Liver (tissue), 3 donors: Measurements from ENCODE around the gene SCAMP4.

Experiments
- FOXA1 ChIP-seq: IDR thresholded peaks from 2 replicates; pipeline ENCODE4 v1.6.1; 2016; ENCODE audit warnings: antibody characterized with exemption
- GABPA ChIP-seq, 2 donors: IDR thresholded peaks in 1 of 2; conservative IDR thresholded peaks in 1 of 2; 2 replicates each; pipeline ENCODE4 v1.6.1; 2016; ENCODE audit warnings: antibody characterized with exemption in 2 of 2, mild to moderate bottlenecking in 1 of 2, moderate library complexity in 1 of 2
- JUND ChIP-seq, 2 donors: IDR thresholded peaks; 2 replicates each; pipeline ENCODE4 v1.6.1; 2016; ENCODE audit warnings: antibody characterized with exemption in 2 of 2
- RAD21 ChIP-seq, 2 donors: IDR thresholded peaks; 2 replicates each; pipeline ENCODE4 v1.6.1; 2016; ENCODE audit warnings: antibody characterized with exemption in 2 of 2, mild to moderate bottlenecking in 2 of 2
- RXRA ChIP-seq, 2 donors: IDR thresholded peaks; 2 replicates each; pipeline ENCODE4 v1.6.1; 2017 to 2018; ENCODE audit warnings: antibody characterized with exemption in 2 of 2, mild to moderate bottlenecking in 1 of 2
- SP1 ChIP-seq: IDR thresholded peaks from 2 replicates; pipeline ENCODE4 v1.6.1; 2018; ENCODE audit warnings: antibody characterized with exemption, mild to moderate bottlenecking
- TAF1 ChIP-seq: conservative IDR thresholded peaks from 2 replicates; pipeline ENCODE4 v1.6.1; 2016; ENCODE audit warnings: antibody characterized with exemption, mild to moderate bottlenecking
- YY1 ChIP-seq: IDR thresholded peaks from 2 replicates; pipeline ENCODE4 v1.6.1; 2016; ENCODE audit warnings: antibody characterized with exemption, mild to moderate bottlenecking
- TF ChIP-seq, protein P1 (sequence below): IDR thresholded peaks from 2 replicates; pipeline ENCODE4 v1.6.1; 2016; ENCODE audit warnings: antibody characterized with exemption
- TF ChIP-seq, protein P2 (sequence below): fragments of 150-350 bp; IDR thresholded peaks from 2 replicates; pipeline ENCODE4 v1.5.1; 2017; ENCODE audit warnings: improper control_type of control experiment, low read depth, low read length; ENCODE audit not compliant: missing input control
- TF ChIP-seq, protein P3 (sequence below): IDR thresholded peaks from 2 replicates; pipeline ENCODE4 v1.6.1; 2016; ENCODE audit warnings: antibody characterized with exemption
- TF ChIP-seq, protein P4 (sequence below): IDR thresholded peaks from 2 replicates; pipeline ENCODE4 v1.6.1; 2016; ENCODE audit warnings: antibody characterized with exemption
- TF ChIP-seq, protein P5 (sequence below): IDR thresholded peaks from 2 replicates; pipeline ENCODE4 v1.6.1; 2016; ENCODE audit warnings: antibody characterized with exemption, mild to moderate bottlenecking
- donor health status: healthy.
- donor health status: healthy.

DNA sequence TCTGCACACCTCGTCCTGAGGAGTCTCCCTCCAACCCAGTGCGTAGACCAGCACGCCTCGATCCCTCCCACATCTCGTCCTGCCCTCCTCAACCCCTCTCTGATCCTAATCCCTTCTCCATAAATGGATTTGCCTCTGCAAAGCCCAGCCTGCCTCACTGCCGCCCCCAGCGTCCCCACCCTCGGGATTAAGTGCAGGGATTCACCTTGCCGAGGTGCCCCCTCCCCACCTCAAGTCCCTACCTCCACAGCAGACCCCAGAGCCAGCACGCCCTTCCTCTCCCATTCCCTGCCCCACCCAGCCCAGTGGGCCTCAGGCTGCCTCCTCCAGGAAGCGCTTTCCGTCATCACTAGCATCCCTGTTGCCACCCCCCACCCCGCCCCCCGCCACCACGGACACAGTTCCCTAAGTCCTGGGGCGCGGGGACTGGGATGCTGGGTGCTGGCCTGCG, 45.8 kb upstream of the SCAMP4 start:
- TF ChIP-seq, protein P1, sequence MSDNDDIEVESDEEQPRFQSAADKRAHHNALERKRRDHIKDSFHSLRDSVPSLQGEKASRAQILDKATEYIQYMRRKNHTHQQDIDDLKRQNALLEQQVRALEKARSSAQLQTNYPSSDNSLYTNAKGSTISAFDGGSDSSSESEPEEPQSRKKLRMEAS = no peak
- TF ChIP-seq, protein P2, sequence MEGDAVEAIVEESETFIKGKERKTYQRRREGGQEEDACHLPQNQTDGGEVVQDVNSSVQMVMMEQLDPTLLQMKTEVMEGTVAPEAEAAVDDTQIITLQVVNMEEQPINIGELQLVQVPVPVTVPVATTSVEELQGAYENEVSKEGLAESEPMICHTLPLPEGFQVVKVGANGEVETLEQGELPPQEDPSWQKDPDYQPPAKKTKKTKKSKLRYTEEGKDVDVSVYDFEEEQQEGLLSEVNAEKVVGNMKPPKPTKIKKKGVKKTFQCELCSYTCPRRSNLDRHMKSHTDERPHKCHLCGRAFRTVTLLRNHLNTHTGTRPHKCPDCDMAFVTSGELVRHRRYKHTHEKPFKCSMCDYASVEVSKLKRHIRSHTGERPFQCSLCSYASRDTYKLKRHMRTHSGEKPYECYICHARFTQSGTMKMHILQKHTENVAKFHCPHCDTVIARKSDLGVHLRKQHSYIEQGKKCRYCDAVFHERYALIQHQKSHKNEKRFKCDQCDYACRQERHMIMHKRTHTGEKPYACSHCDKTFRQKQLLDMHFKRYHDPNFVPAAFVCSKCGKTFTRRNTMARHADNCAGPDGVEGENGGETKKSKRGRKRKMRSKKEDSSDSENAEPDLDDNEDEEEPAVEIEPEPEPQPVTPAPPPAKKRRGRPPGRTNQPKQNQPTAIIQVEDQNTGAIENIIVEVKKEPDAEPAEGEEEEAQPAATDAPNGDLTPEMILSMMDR = no peak
- TF ChIP-seq, protein P3, sequence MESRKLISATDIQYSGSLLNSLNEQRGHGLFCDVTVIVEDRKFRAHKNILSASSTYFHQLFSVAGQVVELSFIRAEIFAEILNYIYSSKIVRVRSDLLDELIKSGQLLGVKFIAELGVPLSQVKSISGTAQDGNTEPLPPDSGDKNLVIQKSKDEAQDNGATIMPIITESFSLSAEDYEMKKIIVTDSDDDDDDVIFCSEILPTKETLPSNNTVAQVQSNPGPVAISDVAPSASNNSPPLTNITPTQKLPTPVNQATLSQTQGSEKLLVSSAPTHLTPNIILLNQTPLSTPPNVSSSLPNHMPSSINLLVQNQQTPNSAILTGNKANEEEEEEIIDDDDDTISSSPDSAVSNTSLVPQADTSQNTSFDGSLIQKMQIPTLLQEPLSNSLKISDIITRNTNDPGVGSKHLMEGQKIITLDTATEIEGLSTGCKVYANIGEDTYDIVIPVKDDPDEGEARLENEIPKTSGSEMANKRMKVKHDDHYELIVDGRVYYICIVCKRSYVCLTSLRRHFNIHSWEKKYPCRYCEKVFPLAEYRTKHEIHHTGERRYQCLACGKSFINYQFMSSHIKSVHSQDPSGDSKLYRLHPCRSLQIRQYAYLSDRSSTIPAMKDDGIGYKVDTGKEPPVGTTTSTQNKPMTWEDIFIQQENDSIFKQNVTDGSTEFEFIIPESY = no peak
- TF ChIP-seq RAD21 (IDR thresholded peaks at IDR 0.05) = no peak
- TF ChIP-seq, protein P4, sequence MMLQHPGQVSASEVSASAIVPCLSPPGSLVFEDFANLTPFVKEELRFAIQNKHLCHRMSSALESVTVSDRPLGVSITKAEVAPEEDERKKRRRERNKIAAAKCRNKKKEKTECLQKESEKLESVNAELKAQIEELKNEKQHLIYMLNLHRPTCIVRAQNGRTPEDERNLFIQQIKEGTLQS = no peak
- TF ChIP-seq JUND (IDR thresholded peaks at IDR 0.05) = no peak
- no peak for TF ChIP-seq RXRA (IDR thresholded peaks at IDR 0.05)
- TF ChIP-seq SP1 = no peak
- no peak for TF ChIP-seq GABPA (IDR thresholded peaks at IDR 0.05 in 1 of 2, conservative IDR thresholded peaks at IDR 0.05 in 1 of 2)
- TF ChIP-seq FOXA1 = no peak
- TF ChIP-seq, protein P5, sequence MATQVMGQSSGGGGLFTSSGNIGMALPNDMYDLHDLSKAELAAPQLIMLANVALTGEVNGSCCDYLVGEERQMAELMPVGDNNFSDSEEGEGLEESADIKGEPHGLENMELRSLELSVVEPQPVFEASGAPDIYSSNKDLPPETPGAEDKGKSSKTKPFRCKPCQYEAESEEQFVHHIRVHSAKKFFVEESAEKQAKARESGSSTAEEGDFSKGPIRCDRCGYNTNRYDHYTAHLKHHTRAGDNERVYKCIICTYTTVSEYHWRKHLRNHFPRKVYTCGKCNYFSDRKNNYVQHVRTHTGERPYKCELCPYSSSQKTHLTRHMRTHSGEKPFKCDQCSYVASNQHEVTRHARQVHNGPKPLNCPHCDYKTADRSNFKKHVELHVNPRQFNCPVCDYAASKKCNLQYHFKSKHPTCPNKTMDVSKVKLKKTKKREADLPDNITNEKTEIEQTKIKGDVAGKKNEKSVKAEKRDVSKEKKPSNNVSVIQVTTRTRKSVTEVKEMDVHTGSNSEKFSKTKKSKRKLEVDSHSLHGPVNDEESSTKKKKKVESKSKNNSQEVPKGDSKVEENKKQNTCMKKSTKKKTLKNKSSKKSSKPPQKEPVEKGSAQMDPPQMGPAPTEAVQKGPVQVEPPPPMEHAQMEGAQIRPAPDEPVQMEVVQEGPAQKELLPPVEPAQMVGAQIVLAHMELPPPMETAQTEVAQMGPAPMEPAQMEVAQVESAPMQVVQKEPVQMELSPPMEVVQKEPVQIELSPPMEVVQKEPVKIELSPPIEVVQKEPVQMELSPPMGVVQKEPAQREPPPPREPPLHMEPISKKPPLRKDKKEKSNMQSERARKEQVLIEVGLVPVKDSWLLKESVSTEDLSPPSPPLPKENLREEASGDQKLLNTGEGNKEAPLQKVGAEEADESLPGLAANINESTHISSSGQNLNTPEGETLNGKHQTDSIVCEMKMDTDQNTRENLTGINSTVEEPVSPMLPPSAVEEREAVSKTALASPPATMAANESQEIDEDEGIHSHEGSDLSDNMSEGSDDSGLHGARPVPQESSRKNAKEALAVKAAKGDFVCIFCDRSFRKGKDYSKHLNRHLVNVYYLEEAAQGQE = no peak
- no peak for TF ChIP-seq YY1
- TF ChIP-seq TAF1 = no peak
